Body of pancreas (tissue), 4 donors: Measurements from ENCODE around the gene ABCB8. TPM values are rescaled to one million over a fixed set of nuclear protein-coding genes. Genes with fewer than 3 reads are reported as not detected.

Source experiments
- ATAC-seq: fragments of 150-250 bp; one replicate; pipeline ENCODE4 v1.9.1; 2016
- DNase-seq, 4 donors: peaks; one replicate each; pipeline ENCODE4 v3.0.0-alpha.2; 2019
- H3K27ac ChIP-seq, 4 donors: fragments of 200-600 bp; sonication (generic); 1 replicate in 3 of 4; 2 replicates in 1 of 4; pipeline versions ENCODE4 v1.5.1 to v1.6.1; 2016 to 2019; ENCODE audit warnings: mild to moderate bottlenecking in 1 of 4, mixed read lengths in 1 of 4, moderate library complexity in 1 of 4
- H3K27me3 ChIP-seq, 2 donors: fragments of 200-600 bp; sonication (generic); one replicate each; pipeline ENCODE4 v1.6.0; 2016; ENCODE audit warnings: mild to moderate bottlenecking in 1 of 2
- H3K36me3 ChIP-seq, 2 donors: fragments of 200-600 bp; sonication (generic); replicated peaks in 1 of 2; 2 replicates each; pipeline ENCODE4 v1.5.1; 2016; ENCODE audit warnings: low read depth in 2 of 2; ENCODE audit not compliant: insufficient read depth in 1 of 2
- H3K4me1 ChIP-seq: fragments of 200-600 bp; sonication (generic); one replicate; pipeline ENCODE4 v1.6.0; 2016
- H3K4me3 ChIP-seq, 2 donors: fragments of 200-600 bp; sonication (generic); 1 replicate in 1 of 2; 2 replicates in 1 of 2; pipeline ENCODE4 v1.5.1; 2016 to 2019
- H3K9me3 ChIP-seq, 3 donors: fragments of 200-600 bp; sonication (generic); 1 replicate in 2 of 3; 2 replicates in 1 of 3; pipeline ENCODE4 v1.5.1; 2016
- CTCF ChIP-seq, 7 experiments: fragments of 450-650 bp in 4 of 7; fragments of 200-600 bp in 3 of 7; sonication (generic) in 3 of 7; IDR thresholded peaks; one replicate each; pipeline ENCODE4 v1.5.1; 2016 to 2019; ENCODE audit warnings: antibody characterized with exemption in 7 of 7
- POLR2A ChIP-seq, 3 donors: fragments of 450-650 bp; IDR thresholded peaks; one replicate each; pipeline ENCODE4 v1.6.1; 2016; ENCODE audit warnings: antibody characterized with exemption in 3 of 3, mild to moderate bottlenecking in 2 of 3
- WGBS, 2 donors: methylation state at CpG; one replicate each; pipeline ENCODE4 v1.1.5; 2017; 5-methylcytosine and 5-hydroxymethylcytosine counted together
- intact Hi-C: fragments of 100-400 bp; cut with DNase I; formaldehyde crosslinking; loops from one replicate; pipeline ENCODE4 v1.15.1; 2023
- total RNA-seq, 2 donors: library from RNA; depleted of rRNA; stranded (reverse); fragments of >200 nt; gene quantifications; one replicate each; pipeline ENCODE4 v1.1.0, GENCODE V29; 2016

ABCB8 gene
- total RNA-seq, 2 donors from 2014 or later, result 8.8 to 39.6 TPM

- H3K9me3 ChIP-seq, result no peaks in the 10 kb centered on the region
- H3K4me3 ChIP-seq, result no peak overlapping the region
- H3K36me3 ChIP-seq, result peaks cover 32 to 56% of the 10 kb centered on the region in 2 donors
- no peak overlapping the region for H3K27ac ChIP-seq
- ATAC-seq (no peak), DNase-seq (no peak)
- H3K4me1 ChIP-seq, result peaks cover under 1% of the 10 kb centered on the region
- TF ChIP-seq POLR2A (IDR thresholded peaks at IDR 0.05) (no peak), CTCF (IDR thresholded peaks at IDR 0.05) (no peak)
- 87 to 94% methylated on average over 5 to 15 of the region's 15 CpGs for WGBS, 2 donors
- H3K27me3 ChIP-seq, result no peaks in the 10 kb centered on the region
- intact Hi-C loops, result no loop called here
These were observed 42.3 kb downstream of the ABCB8 start for GRCh38 chr7:151070574-151070960.

- TF ChIP-seq CTCF (IDR thresholded peaks at IDR 0.05), result no peak
- TF ChIP-seq POLR2A (IDR thresholded peaks at IDR 0.05), result no peak
- WGBS, 2 donors, result 92 to 93% methylated on average over 22 to 25 of the region's 39 CpGs
- Histone ChIP-seq H3K27me3 (no peaks in the 10 kb centered on the region), H3K4me1 (no peaks in the 10 kb centered on the region), H3K9me3 (no peaks in the 10 kb centered on the region), H3K36me3 (peaks cover 37 to 56% of the 10 kb centered on the region in 2 donors), H3K4me3 (no peak overlapping the region), H3K27ac (no peak overlapping the region)
- intact Hi-C loops, result no loop called here
- no peak for ATAC-seq
- DNase-seq, result no peak
These were observed 43.0 kb downstream of the ABCB8 start for GRCh38 chr7:151071032-151071866.

- Histone ChIP-seq H3K9me3 (no peaks in the 10 kb centered on the region), H3K27ac (no peak overlapping the region), H3K27me3 (no peaks in the 10 kb centered on the region), H3K4me3 (no peak overlapping the region), H3K4me1 (peaks cover 19% of the 10 kb centered on the region), H3K36me3 (peaks cover 37 to 44% of the 10 kb centered on the region in 2 donors)
- intact Hi-C loops, result no loop called here
- TF ChIP-seq POLR2A (IDR thresholded peaks at IDR 0.05) (no peak), CTCF (IDR thresholded peaks at IDR 0.05) (no peak)
- WGBS, 2 donors, result 89 to 100% methylated on average over 1 to 16 of the region's 17 CpGs
- no peak for ATAC-seq
- no peak for DNase-seq
These were observed 45.7 kb downstream of the ABCB8 start for GRCh38 chr7:151073990-151074389.

- Histone ChIP-seq H3K4me3 (no peak overlapping the region), H3K36me3 (peaks cover 27 to 37% of the 10 kb centered on the region in 2 donors), H3K4me1 (peaks cover 29% of the 10 kb centered on the region), H3K9me3 (no peaks in the 10 kb centered on the region), H3K27ac (no peak overlapping the region), H3K27me3 (no peaks in the 10 kb centered on the region)
- ATAC-seq, result no peak
- no peak for DNase-seq
- no peak for TF ChIP-seq POLR2A (IDR thresholded peaks at IDR 0.05)
- no peak for TF ChIP-seq CTCF (IDR thresholded peaks at IDR 0.05)
- intact Hi-C loops, result no loop called here
- WGBS, 2 donors, result 89 to 93% methylated on average over 12 to 26 of the region's 26 CpGs
These were observed 46.8 kb downstream of the ABCB8 start for GRCh38 chr7:151074817-151075661.
